A549 treated with RU486 at 1 μM for 4 hours (cell line): ENCODE results near the gene ENKD1. TPM values are rescaled to one million over a fixed set of nuclear protein-coding genes. Genes with fewer than 3 reads are reported as not detected.

ENCODE experiments used
- total RNA-seq: library from RNA; stranded (reverse); fragments of 200-300 nt; extraction: Qiagen RNA extraction; gene quantifications from 5 replicates; pipeline ENCODE4 v1.2.3, GENCODE V29; 2022; ENCODE audit warnings: low read depth

The ENKD1 gene, protein sequence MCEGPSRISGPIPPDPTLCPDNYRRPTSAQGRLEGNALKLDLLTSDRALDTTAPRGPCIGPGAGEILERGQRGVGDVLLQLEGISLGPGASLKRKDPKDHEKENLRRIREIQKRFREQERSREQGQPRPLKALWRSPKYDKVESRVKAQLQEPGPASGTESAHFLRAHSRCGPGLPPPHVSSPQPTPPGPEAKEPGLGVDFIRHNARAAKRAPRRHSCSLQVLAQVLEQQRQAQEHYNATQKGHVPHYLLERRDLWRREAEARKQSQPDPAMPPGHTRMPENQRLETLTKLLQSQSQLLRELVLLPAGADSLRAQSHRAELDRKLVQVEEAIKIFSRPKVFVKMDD
- 9.4 to 11.1 TPM (median 10.4 TPM) in 5 replicates for total RNA-seq

DNA sequence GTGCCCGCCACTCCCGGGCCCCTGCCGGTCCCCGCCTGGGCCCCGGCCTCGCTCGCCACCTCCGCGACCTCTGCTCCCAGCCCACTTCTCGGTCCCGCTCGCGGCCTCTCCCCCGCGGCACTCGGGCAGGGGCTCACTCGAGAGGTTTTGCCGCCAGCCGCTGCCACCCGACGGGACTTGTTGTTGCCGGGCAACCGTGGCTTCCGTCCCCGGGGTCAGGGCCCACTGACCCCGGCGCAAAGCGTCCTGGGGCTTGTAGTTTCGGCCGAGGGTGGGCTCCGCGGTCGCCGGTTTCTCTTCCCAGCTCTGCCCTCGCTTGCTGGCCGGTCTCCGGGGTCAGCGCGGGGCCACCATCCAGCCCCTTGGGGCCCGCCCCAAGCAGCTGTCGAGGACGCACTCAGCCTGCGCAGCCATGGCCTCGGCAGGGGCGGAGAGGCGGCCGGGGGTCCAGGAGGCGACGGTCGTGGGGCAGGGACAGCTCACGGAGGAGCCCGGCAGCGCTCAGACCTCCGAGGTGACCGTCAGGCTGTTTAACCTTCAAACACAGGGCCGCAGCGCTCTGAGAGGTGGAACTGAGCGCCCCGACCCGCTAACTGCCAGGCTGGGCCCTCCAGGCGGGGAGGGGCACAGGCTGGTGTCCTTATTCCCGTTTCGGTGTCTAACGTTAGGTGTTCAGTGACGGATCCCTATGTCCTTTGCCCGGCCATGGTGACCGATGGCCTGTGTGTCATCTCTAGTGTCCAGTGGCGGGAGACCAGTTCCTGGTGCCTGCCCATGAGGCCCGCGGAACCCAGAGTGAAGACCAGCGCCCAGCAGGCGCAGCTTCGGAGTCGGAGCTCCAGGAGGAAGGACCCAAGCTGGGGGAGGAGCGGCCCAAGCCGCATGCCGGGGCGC, at the start of gene ENKD1, which contains the start of gene C16orf86:
Gene ENKD1 (minus strand): TSS at position 192 of the 894 bp plus-strand sequence. CDS start 308 bp downstream, outside the sequence.
Gene C16orf86 (plus strand): TSS at position 256 of the 894 bp plus-strand sequence. CDS start 157 bp downstream, at position 413.

DNA sequence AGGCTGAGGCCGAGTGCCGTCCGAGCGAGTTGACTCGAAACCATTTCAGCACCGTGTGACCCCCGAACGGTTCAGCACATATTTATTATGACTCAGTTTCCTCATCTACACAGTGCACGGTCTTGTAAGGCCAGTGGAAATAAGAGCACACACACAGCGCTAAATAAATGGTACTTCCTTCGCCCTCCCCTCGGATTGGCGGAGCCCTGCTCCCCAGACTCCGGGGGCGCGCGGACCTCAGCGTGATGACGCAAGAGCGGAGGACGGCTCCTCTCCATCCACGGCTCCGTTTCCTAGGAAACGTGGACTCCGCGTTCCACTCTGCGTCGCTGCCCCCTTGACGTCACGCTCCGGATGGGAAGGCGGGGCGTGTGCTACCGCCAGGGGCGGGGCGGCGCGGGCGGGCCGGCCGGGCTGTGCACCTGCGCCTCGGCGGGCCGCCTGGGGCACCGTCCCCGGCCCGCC, 6.0 kb downstream of the ENKD1 start, which contains the start of gene PARD6A:
Gene PARD6A (plus strand): TSS at position 397 of the 465 bp plus-strand sequence. CDS start 79 bp downstream, outside the sequence.

DNA sequence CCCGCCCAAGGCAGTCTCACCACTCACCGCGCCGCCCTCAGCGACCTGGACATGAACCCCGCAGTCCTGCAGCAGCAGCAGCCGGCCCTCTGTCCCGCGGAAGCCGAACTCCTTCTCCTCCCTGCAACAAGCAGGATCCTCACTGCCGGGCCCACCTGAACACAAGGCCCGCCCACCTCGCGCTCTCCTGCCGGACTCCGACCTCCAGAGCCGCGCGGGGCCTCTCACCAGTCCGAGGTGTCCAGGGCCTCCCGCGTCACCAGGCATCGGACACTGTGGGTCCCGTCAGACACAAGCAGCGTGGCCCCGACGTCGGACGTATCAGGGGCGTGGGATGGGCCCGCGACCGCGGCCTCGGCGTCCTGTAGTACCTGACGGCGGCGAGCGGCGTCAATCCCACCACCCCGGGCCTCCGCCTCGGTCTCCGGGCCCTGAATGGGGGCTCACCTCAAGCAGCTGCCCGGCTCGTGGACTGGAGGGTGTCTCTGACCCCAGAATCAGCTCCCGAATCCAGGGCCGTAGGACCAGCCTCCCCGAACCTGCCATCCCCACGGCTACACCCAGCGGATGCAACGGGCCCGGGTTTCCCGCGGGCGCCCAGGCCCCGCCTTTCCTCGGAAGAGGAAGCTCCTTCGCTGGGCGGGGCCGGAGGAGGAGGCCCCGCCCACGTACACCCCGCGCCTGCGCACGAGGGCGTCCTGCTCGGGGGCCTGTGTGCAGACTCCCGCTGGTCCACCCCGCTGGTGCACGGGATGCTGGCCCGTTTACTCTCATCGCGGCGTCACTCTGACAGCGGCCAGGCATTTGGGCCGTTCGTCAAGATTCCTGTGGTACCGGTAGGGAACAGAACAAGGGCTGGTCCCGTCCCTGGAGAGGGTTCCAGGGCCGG, 6.6 kb downstream of the ENKD1 start, which contains the start of gene ACD:
Gene ACD (minus strand): TSS at position 586 of the 889 bp plus-strand sequence. CDS start 40 bp downstream, at position 546.

Other genes with a start within 250 kb of the ENKD1 start
- 1.2 to 1.8 TPM (median 1.7 TPM) in 5 replicates for gene HSD11B2, start 235.6 kb downstream of the ENKD1 start, total RNA-seq
- 96.3 to 122 TPM (median 110 TPM) in 5 replicates for gene ATP6V0D1, start 185.6 kb downstream of the ENKD1 start, total RNA-seq
- not detected in 5 replicates for gene AGRP, start 183.2 kb downstream of the ENKD1 start, total RNA-seq
- gene RIPOR1, start 137.9 kb downstream of the ENKD1 start, total RNA-seq: 33.1 to 44.1 TPM (median 37.1 TPM) in 5 replicates
- gene CTCF, start 104.2 kb downstream of the ENKD1 start, total RNA-seq: 28.6 to 39.1 TPM (median 38.0 TPM) in 5 replicates
- 1.0 to 2.0 TPM (median 1.7 TPM) in 5 replicates for gene CARMIL2, start 21.6 kb downstream of the ENKD1 start, total RNA-seq
- 23.8 to 36.1 TPM (median 33.6 TPM) in 5 replicates for gene ACD, start 6.5 kb downstream of the ENKD1 start, total RNA-seq
- gene PARD6A, start 5.8 kb downstream of the ENKD1 start, total RNA-seq: 1.2 to 2.1 TPM (median 1.7 TPM) in 5 replicates
- 0.14 TPM in 1 of 5 replicates, not detected in the others for gene C16orf86, start 64 bp upstream of the ENKD1 start, total RNA-seq
- 16.9 to 17.9 TPM (median 17.0 TPM) in 5 replicates for gene GFOD2, start 52.6 kb upstream of the ENKD1 start, total RNA-seq
- gene RANBP10, start 139.8 kb upstream of the ENKD1 start, total RNA-seq: 8.1 to 9.9 TPM (median 8.8 TPM) in 5 replicates
- gene TSNAXIP1, start 140.1 kb upstream of the ENKD1 start, total RNA-seq: 0.33 to 0.71 TPM (median 0.46 TPM) in 5 replicates
- gene THAP11, start 175.6 kb upstream of the ENKD1 start, total RNA-seq: 27.0 to 43.3 TPM (median 40.3 TPM) in 5 replicates
- gene NUTF2, start 180.2 kb upstream of the ENKD1 start, total RNA-seq: 237 to 270 TPM (median 244 TPM) in 5 replicates
- 23.0 to 30.4 TPM (median 28.9 TPM) in 5 replicates for gene CENPT, start 180.9 kb upstream of the ENKD1 start, total RNA-seq
- 50.7 to 67.5 TPM (median 64.8 TPM) in 5 replicates for gene EDC4, start 206.3 kb upstream of the ENKD1 start, total RNA-seq
- gene NRN1L, start 218.1 kb upstream of the ENKD1 start, total RNA-seq: not detected in 5 replicates
- 10.0 to 16.2 TPM (median 15.6 TPM) in 5 replicates for gene PSKH1, start 226.5 kb upstream of the ENKD1 start, total RNA-seq